8988T (cell line): ENCODE data around the gene FUT6.

Source experiments
- DNase-seq: peaks from one replicate; pipeline ENCODE4 v3.0.0; 2011

The FUT6 gene

GRCh38 chr19:5804516-5805461 lies 34.7 kb downstream of the FUT6 start, which contains the start of gene NRTN:
Gene NRTN, plus strand, starts transcription at chr19:5805067. Its CDS starts 19,099 bp downstream, at chr19:5824166.
- DNase-seq, result peak; percentile 80

- peak; percentile 97 for DNase-seq
These were observed 35.6 kb downstream of the FUT6 start for GRCh38 chr19:5803752-5804515.

- DNase-seq, result no peak
These were observed 36.1 kb downstream of the FUT6 start for GRCh38 chr19:5803441-5803751.

GRCh38 chr19:5801796-5802619 lies 37.5 kb downstream of the FUT6 start:
- no peak for DNase-seq

- DNase-seq, result no peak
These were observed 38.9 kb downstream of the FUT6 start for GRCh38 chr19:5800361-5801270.

- no peak for DNase-seq
These were observed 40.0 kb downstream of the FUT6 start for GRCh38 chr19:5799247-5800241.

GRCh38 chr19:5798244-5798643 lies 41.3 kb downstream of the FUT6 start:
- DNase-seq, result no peak

- no peak for DNase-seq
These were observed 44.1 kb downstream of the FUT6 start for GRCh38 chr19:5795382-5795919.

GRCh38 chr19:5793188-5793587 lies 46.3 kb downstream of the FUT6 start:
- DNase-seq, result no peak

- DNase-seq, result no peak
These were observed 47.3 kb downstream of the FUT6 start for GRCh38 chr19:5792224-5792623.

- DNase-seq, result peak; percentile 98
These were observed 48.7 kb downstream of the FUT6 start, which contains the start of gene DUS3L for GRCh38 chr19:5790559-5791520. Gene DUS3L, minus strand, starts transcription at chr19:5791163. Its CDS starts 22 bp downstream, at chr19:5791141.

- no peak for DNase-seq
These were observed 49.5 kb downstream of the FUT6 start for GRCh38 chr19:5789886-5790558.

GRCh38 chr19:5789351-5789761 lies 50.1 kb downstream of the FUT6 start:
- no peak for DNase-seq

- no peak for DNase-seq
These were observed 51.1 kb downstream of the FUT6 start for GRCh38 chr19:5788422-5788821.

- no peak for DNase-seq
These were observed 51.9 kb downstream of the FUT6 start for GRCh38 chr19:5787409-5788182.

GRCh38 chr19:5786593-5787408 lies 52.7 kb downstream of the FUT6 start:
- DNase-seq, result no peak

GRCh38 chr19:5785423-5785822 lies 54.1 kb downstream of the FUT6 start:
- no peak for DNase-seq
